ENCODE data around the gene EPN2.

Gene EPN2

DNA sequence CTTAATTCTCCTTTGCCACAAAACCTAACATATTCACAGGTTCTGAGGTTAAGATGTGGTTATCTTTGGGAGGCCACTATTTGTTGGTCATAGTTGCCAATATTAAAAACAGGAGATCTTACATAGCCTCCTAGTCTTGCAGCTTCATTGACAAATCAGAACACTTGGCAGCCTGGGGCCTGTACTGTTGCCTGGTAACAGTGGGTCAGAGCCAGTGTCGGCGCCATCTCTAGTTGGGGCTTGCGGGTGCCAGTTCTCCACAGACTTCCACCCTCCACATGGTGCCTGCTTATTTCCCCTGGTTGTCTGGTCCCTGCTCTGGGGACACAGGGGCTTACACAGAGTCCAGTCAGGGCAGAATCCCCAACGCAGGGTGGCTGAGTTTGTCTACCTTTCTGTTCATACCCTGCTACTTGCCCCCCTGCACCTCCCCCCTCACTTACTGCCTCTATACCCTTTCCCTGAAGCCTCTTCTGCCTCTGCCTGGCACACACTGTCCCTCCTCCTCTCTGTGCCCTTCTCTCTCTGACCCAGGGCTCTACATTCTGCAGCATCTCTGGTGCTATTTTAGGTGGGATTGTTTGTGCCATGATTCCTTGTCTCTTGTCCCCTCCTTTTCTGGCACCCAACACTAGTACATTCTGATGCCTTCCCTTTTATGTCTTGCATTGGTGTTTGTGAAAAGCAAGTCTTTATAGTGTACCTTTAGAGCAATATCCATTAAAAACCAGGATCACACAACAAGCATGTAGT lies 13.4 kb downstream of the EPN2 start:
- Histone ChIP-seq H3K4me1 (ENCODE audit: control insufficient read depth in 2 of 2, insufficient read depth in 1 of 2, low read depth in 1 of 2, low read length in 2 of 2) (peaks cover 0 to 6% of the 10 kb centered on the region in 2 donors), H3K14ac (ENCODE audit: low read length) (no peak overlapping the region), H3K4me2 (ENCODE audit: insufficient read depth, low read length, poor library complexity, severe bottlenecking) (no peak overlapping the region)

DNA sequence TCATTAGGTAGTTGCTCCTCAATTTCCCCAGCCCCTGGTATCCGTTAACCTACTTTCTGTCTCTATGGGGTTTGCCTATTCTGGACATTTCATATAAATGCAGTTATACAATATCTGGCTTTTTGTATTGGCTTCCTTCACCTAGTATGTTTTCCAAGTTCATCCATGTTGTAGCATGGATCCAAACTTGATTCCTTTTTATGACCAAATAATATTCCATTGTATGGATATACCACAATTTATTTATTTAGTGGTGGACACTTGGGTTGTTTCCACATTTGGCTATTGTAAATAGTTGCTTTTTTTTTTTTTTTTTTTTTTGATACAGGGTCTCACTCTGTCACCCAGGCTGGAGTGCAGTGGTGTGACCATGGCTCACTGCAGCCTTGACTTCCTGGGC lies 15.9 kb downstream of the EPN2 start:
- Histone ChIP-seq H2AFZ (ENCODE audit: low read length) (no peak overlapping the region), H3K14ac (ENCODE audit: low read length) (no peak overlapping the region), H3K9ac (ENCODE audit: low read depth, low read length, poor library complexity) (no peak overlapping the region), H2BK12ac (ENCODE audit: low read length) (no peak overlapping the region), H4K91ac (ENCODE audit: low read depth, low read length, poor library complexity) (no peak overlapping the region), H3K36me3 (replicated peaks in 1 of 2; ENCODE audit: control insufficient read depth in 2 of 2, insufficient read depth in 2 of 2, low read length in 2 of 2) (peaks cover 0 to 28% of the 10 kb centered on the region in 2 donors), H3K27me3 (ENCODE audit: control insufficient read depth in 3 of 3, insufficient read depth in 3 of 3, low read depth in 1 of 3, low read length in 3 of 3) (no peaks in the 10 kb centered on the region), H3K4me2 (ENCODE audit: insufficient read depth, low read length, poor library complexity, severe bottlenecking) (no peak overlapping the region), H2BK15ac (ENCODE audit: low read length) (no peak overlapping the region), H3K4me3 (ENCODE audit: low read length in 2 of 2) (no peak overlapping the region), H4K8ac (ENCODE audit: low read depth, low read length) (no peak overlapping the region), H2AK5ac (ENCODE audit: low read depth, low read length) (no peak overlapping the region), H3K9me3 (replicated peaks in 1 of 2; ENCODE audit: control insufficient read depth in 2 of 2, insufficient read depth in 1 of 2, low read depth in 1 of 2, low read length in 2 of 2) (peaks cover 5 to 15% of the 10 kb centered on the region in 2 donors), H3K23ac (ENCODE audit: low read depth, low read length, poor library complexity) (no peak overlapping the region), H2BK120ac (ENCODE audit: low read depth, low read length) (no peak overlapping the region), H2BK5ac (ENCODE audit: low read length) (no peak overlapping the region), H3K79me1 (ENCODE audit: low read depth, low read length) (peaks cover 2% of the 10 kb centered on the region), H3K18ac (ENCODE audit: low read length) (no peak overlapping the region), H3K4me1 (ENCODE audit: control insufficient read depth in 2 of 2, insufficient read depth in 1 of 2, low read depth in 1 of 2, low read length in 2 of 2) (peaks cover 0 to 3% of the 10 kb centered on the region in 2 donors), H3K4ac (ENCODE audit: low read length) (no peak overlapping the region), H3K27ac (replicated peaks; ENCODE audit: low read length) (no peak overlapping the region)
- no peak for DNase-seq (ENCODE audit: low spot score)
- WGBS, 2 donors (ENCODE audit: extremely low coverage in 2 of 2, insufficient read length in 2 of 2, insufficient replicate concordance in 1 of 2) = no CpG with 5 or more reads among the region's 1 CpG

More for the DNA sequence above, 13.4 kb downstream of the EPN2 start:
- Histone ChIP-seq H3K9me3 (replicated peaks in 1 of 2; ENCODE audit: control insufficient read depth in 2 of 2, insufficient read depth in 1 of 2, low read depth in 1 of 2, low read length in 2 of 2) (peaks cover 5 to 19% of the 10 kb centered on the region in 2 donors), H2BK120ac (ENCODE audit: low read depth, low read length) (no peak overlapping the region), H3K4me3 (ENCODE audit: low read length in 2 of 2) (no peak overlapping the region), H2BK5ac (ENCODE audit: low read length) (no peak overlapping the region), H3K27ac (replicated peaks; ENCODE audit: low read length) (no peak overlapping the region), H4K91ac (ENCODE audit: low read depth, low read length, poor library complexity) (no peak overlapping the region), H2AFZ (ENCODE audit: low read length) (no peak overlapping the region), H3K79me1 (ENCODE audit: low read depth, low read length) (peaks cover 2% of the 10 kb centered on the region), H3K18ac (ENCODE audit: low read length) (no peak overlapping the region), H4K8ac (ENCODE audit: low read depth, low read length) (no peak overlapping the region), H3K23ac (ENCODE audit: low read depth, low read length, poor library complexity) (no peak overlapping the region), H3K9ac (ENCODE audit: low read depth, low read length, poor library complexity) (no peak overlapping the region), H3K4ac (ENCODE audit: low read length) (no peak overlapping the region), H2BK15ac (ENCODE audit: low read length) (no peak overlapping the region), H2BK12ac (ENCODE audit: low read length) (no peak overlapping the region), H3K27me3 (ENCODE audit: control insufficient read depth in 3 of 3, insufficient read depth in 3 of 3, low read depth in 1 of 3, low read length in 3 of 3) (no peaks in the 10 kb centered on the region), H2AK5ac (ENCODE audit: low read depth, low read length) (no peak overlapping the region), H3K36me3 (replicated peaks in 1 of 2; ENCODE audit: control insufficient read depth in 2 of 2, insufficient read depth in 2 of 2, low read length in 2 of 2) (peaks cover 0 to 30% of the 10 kb centered on the region in 2 donors)
- no peak for DNase-seq (ENCODE audit: low spot score)
- WGBS, 2 donors (ENCODE audit: extremely low coverage in 2 of 2, insufficient read length in 2 of 2, insufficient replicate concordance in 1 of 2) = no CpG with 5 or more reads among the region's 4 CpGs

DNA sequence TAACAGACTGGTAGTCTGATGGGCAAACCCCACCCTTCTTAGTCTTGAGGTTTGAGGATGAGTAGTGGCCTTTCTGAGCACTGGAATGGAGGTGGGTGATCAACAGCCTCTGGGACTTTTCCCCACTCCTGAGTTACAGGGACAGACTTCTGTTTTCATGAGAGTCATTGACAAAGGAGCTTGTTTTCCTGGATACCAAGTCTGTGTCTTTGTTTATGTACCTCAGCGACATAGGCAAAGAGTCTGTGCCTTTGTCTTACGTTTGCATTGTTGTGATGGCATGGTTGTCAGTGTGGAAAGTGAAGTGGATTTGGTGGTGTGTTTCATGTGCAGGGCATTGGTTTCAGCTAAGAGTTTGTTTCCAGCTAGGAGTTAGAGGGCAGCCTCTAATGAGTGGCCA lies 17.5 kb downstream of the EPN2 start:
- Histone ChIP-seq H3K4ac (ENCODE audit: low read length) (no peak overlapping the region), H3K4me3 (ENCODE audit: low read length in 2 of 2) (no peak overlapping the region), H4K8ac (ENCODE audit: low read depth, low read length) (no peak overlapping the region), H3K4me2 (ENCODE audit: insufficient read depth, low read length, poor library complexity, severe bottlenecking) (no peak overlapping the region), H3K18ac (ENCODE audit: low read length) (no peak overlapping the region), H2AFZ (ENCODE audit: low read length) (no peak overlapping the region), H4K91ac (ENCODE audit: low read depth, low read length, poor library complexity) (no peak overlapping the region), H2BK5ac (ENCODE audit: low read length) (no peak overlapping the region), H3K23ac (ENCODE audit: low read depth, low read length, poor library complexity) (no peak overlapping the region), H3K27me3 (ENCODE audit: control insufficient read depth in 3 of 3, insufficient read depth in 3 of 3, low read depth in 1 of 3, low read length in 3 of 3) (no peaks in the 10 kb centered on the region), H2AK5ac (ENCODE audit: low read depth, low read length) (no peak overlapping the region), H3K4me1 (ENCODE audit: control insufficient read depth in 2 of 2, insufficient read depth in 1 of 2, low read depth in 1 of 2, low read length in 2 of 2) (peaks cover 0 to 3% of the 10 kb centered on the region in 2 donors), H2BK120ac (ENCODE audit: low read depth, low read length) (no peak overlapping the region), H3K27ac (replicated peaks; ENCODE audit: low read length) (no peak overlapping the region), H3K9me3 (replicated peaks in 1 of 2; ENCODE audit: control insufficient read depth in 2 of 2, insufficient read depth in 1 of 2, low read depth in 1 of 2, low read length in 2 of 2) (peaks cover 5 to 15% of the 10 kb centered on the region in 2 donors), H2BK12ac (ENCODE audit: low read length) (no peak overlapping the region), H3K36me3 (replicated peaks in 1 of 2; ENCODE audit: control insufficient read depth in 2 of 2, insufficient read depth in 2 of 2, low read length in 2 of 2) (peaks cover 0 to 19% of the 10 kb centered on the region in 2 donors), H3K14ac (ENCODE audit: low read length) (no peak overlapping the region), H3K79me1 (ENCODE audit: low read depth, low read length) (peaks cover 2% of the 10 kb centered on the region), H3K9ac (ENCODE audit: low read depth, low read length, poor library complexity) (no peak overlapping the region), H2BK15ac (ENCODE audit: low read length) (no peak overlapping the region)
- no peak for DNase-seq (ENCODE audit: low spot score)
- no CpG with 5 or more reads among the region's 2 CpGs for WGBS, 2 donors (ENCODE audit: extremely low coverage in 2 of 2, insufficient read length in 2 of 2, insufficient replicate concordance in 1 of 2)

DNA sequence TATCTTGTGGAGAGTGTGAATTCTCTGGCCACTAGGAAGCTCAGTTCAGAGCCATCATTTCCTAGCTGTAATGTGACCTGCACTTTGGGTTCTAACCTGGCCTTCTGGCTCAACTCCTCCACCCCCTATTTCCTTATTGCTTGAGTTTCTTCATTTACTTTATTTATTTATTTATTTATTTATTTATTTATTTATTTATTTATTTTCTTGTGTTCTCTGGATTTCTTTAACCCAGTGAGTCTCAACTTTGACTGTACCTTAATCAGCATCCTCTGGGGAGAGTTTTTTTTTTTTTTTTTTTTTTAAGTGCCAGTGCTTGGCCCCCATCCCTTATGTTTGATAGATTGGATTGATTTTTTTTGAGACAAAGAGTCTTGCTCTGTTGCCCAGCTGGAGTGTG lies 18.1 kb downstream of the EPN2 start:
- peaks cover 7% of the 10 kb centered on the region for H3K79me1 ChIP-seq (ENCODE audit: low read depth, low read length)
- no peaks in the 10 kb centered on the region for H3K27me3 ChIP-seq (ENCODE audit: control insufficient read depth in 3 of 3, insufficient read depth in 3 of 3, low read depth in 1 of 3, low read length in 3 of 3)
- no peak overlapping the region for H2BK120ac ChIP-seq (ENCODE audit: low read depth, low read length)
- H3K9ac ChIP-seq (ENCODE audit: low read depth, low read length, poor library complexity) = no peak overlapping the region
- H2BK12ac ChIP-seq (ENCODE audit: low read length) = no peak overlapping the region
- no peak overlapping the region for H2BK15ac ChIP-seq (ENCODE audit: low read length)
- H4K8ac ChIP-seq (ENCODE audit: low read depth, low read length) = no peak overlapping the region
- no peak overlapping the region for H2AK5ac ChIP-seq (ENCODE audit: low read depth, low read length)
- no peak overlapping the region for H3K23ac ChIP-seq (ENCODE audit: low read depth, low read length, poor library complexity)
- no peak overlapping the region for H2AFZ ChIP-seq (ENCODE audit: low read length)
- H3K27ac ChIP-seq (replicated peaks; ENCODE audit: low read length) = no peak overlapping the region
- no peak for DNase-seq (ENCODE audit: low spot score)
- no peak overlapping the region for H3K14ac ChIP-seq (ENCODE audit: low read length)
- no peak overlapping the region for H3K4me3 ChIP-seq (ENCODE audit: low read length in 2 of 2)
- H4K91ac ChIP-seq (ENCODE audit: low read depth, low read length, poor library complexity) = no peak overlapping the region
- H3K18ac ChIP-seq (ENCODE audit: low read length) = no peak overlapping the region
- H3K4me1 ChIP-seq (ENCODE audit: control insufficient read depth in 2 of 2, insufficient read depth in 1 of 2, low read depth in 1 of 2, low read length in 2 of 2) = peaks cover 0 to 3% of the 10 kb centered on the region in 2 donors
- no peak overlapping the region for H3K4me2 ChIP-seq (ENCODE audit: insufficient read depth, low read length, poor library complexity, severe bottlenecking)
- no peak overlapping the region for H2BK5ac ChIP-seq (ENCODE audit: low read length)
- no peak overlapping the region for H3K4ac ChIP-seq (ENCODE audit: low read length)
- peaks cover 0 to 23% of the 10 kb centered on the region in 2 donors for H3K36me3 ChIP-seq (replicated peaks in 1 of 2; ENCODE audit: control insufficient read depth in 2 of 2, insufficient read depth in 2 of 2, low read length in 2 of 2)
- peaks cover 5 to 15% of the 10 kb centered on the region in 2 donors for H3K9me3 ChIP-seq (replicated peaks in 1 of 2; ENCODE audit: control insufficient read depth in 2 of 2, insufficient read depth in 1 of 2, low read depth in 1 of 2, low read length in 2 of 2)

Measured in neuronal stem cell (in vitro differentiated cells).